Heart left ventricle (tissue), 13 donors: ENCODE results near the gene DHX8.

Experiments
- CTCF ChIP-seq, 12 donors: fragments of 200-600 bp; sonication (generic) in 4 of 12; IDR thresholded peaks; one replicate each; pipeline versions ENCODE4 v1.5.0 to v1.8.0; 2018 to 2022; ENCODE audit warnings: antibody characterized with exemption in 12 of 12, mild to moderate bottlenecking in 5 of 12
- POLR2A ChIP-seq, 2 donors: fragments of 450-650 bp; IDR thresholded peaks; one replicate each; pipeline ENCODE4 v1.6.1; 2017; ENCODE audit warnings: antibody characterized with exemption in 2 of 2, mild to moderate bottlenecking in 2 of 2, moderate library complexity in 2 of 2
- donor health status: ischemic (EF 13 %, LVEDD 7.1; RV severe dilation, severe dysfunction).
- donor health status: DM: no; HTN: yes; CAD: no.
- donor health status: DM: no; HTN: no; CAD: no.
- donor health status: ischemic (EF 25% LVEDD 6.9; RV normal size, moderate dysfunction).
- donor health status: ischemic (EF 25% LVEDD 5.7; RV mildly dilated, moderate dysfunction).
- donor health status: ischemic (EF 35%, LVEDD 5.7; RV mildly dilated, moderate dysfunction).
- donor health status: nonischemic (EF 11% LVEDD 7.7; RV severe dilation, severe dysfunction).
- donor health status: DM: yes; HTN: yes; CAD: no.
- donor health status: PGD.
- donor health status: ischemic (EF 29% LVEDD 5.4; RV normal size, mild dysfunction).
- donor health status: nonischemic (EF 23%, LVEDD 6.1; RV moderate dilation, normal function).

- TF ChIP-seq CTCF (IDR thresholded peaks at IDR 0.05) (no peak), POLR2A (IDR thresholded peaks at IDR 0.05) (no peak)
Measured at GRCh38 chr17:43562679-43563599, 79.2 kb downstream of the DHX8 start.
